Uterus (tissue), 4 donors: ENCODE measurements around the gene CYB5B. TPM values are rescaled to one million over a fixed set of nuclear protein-coding genes. Genes with fewer than 3 reads are reported as not detected.

Source experiments
- DNase-seq, 2 donors: peaks; one replicate each; pipeline ENCODE4 v3.0.0-alpha.2; 2019 to 2020
- H3K27ac ChIP-seq, 2 donors: fragments of 200-600 bp; sonication (generic); 1 replicate in 1 of 2; 2 replicates in 1 of 2; pipeline ENCODE4 v1.5.1; 2016 to 2018
- H3K27me3 ChIP-seq, 2 donors: fragments of 200-600 bp; sonication (generic); one replicate each; pipeline ENCODE4 v1.5.1; 2018 to 2019; ENCODE audit warnings: control low read depth in 1 of 2
- H3K36me3 ChIP-seq, 2 donors: fragments of 200-600 bp; sonication (generic); one replicate each; pipeline ENCODE4 v1.5.1; 2019; ENCODE audit warnings: control low read depth in 1 of 2
- H3K4me1 ChIP-seq, 2 donors: fragments of 200-600 bp; sonication (generic); one replicate each; pipeline ENCODE4 v1.5.1; 2018 to 2019; ENCODE audit warnings: control low read depth in 1 of 2
- H3K4me3 ChIP-seq, 2 donors: fragments of 200-600 bp; sonication (generic); 1 replicate in 1 of 2; 2 replicates in 1 of 2; pipeline ENCODE4 v1.5.1; 2018 to 2019; ENCODE audit warnings: mild to moderate bottlenecking in 1 of 2
- H3K9me3 ChIP-seq, 2 donors: fragments of 200-600 bp; sonication (generic); one replicate each; pipeline ENCODE4 v1.5.1; 2019; ENCODE audit warnings: control low read depth in 1 of 2
- POLR2A ChIP-seq, 2 donors: fragments of 450-650 bp; IDR thresholded peaks; one replicate each; pipeline ENCODE4 v1.6.1; 2016; ENCODE audit warnings: antibody characterized with exemption in 2 of 2, mild to moderate bottlenecking in 1 of 2, moderate library complexity in 1 of 2
- intact Hi-C: fragments of 100-400 bp; cut with DNase I; formaldehyde crosslinking; loops from one replicate; pipeline ENCODE4 v1.15.1; 2023; ENCODE audit warnings: low total_unique reads
- total RNA-seq, 4 donors: library from RNA; depleted of rRNA in 3 of 4; stranded (reverse); fragments of >200 nt in 3 of 4; gene quantifications; one replicate each; pipeline versions ENCODE4 v1.1.0 to v1.2.4, GENCODE V29; 2014 to 2023
- TF ChIP-seq, protein P1 (sequence below), 4 experiments: fragments of 200-600 bp in 2 of 4; fragments of 450-650 bp in 2 of 4; sonication (generic) in 2 of 4; IDR thresholded peaks; one replicate each; pipeline ENCODE4 v1.5.1; 2016 to 2019; ENCODE audit warnings: antibody characterized with exemption in 4 of 4, mild to moderate bottlenecking in 2 of 4, moderate library complexity in 1 of 4
- donor health status: DM: yes; HTN: yes; CAD: no.

Gene CYB5B
- total RNA-seq, 4 donors from 2014 or later: 24.1 to 70.3 (median 57.6) TPM

DNA sequence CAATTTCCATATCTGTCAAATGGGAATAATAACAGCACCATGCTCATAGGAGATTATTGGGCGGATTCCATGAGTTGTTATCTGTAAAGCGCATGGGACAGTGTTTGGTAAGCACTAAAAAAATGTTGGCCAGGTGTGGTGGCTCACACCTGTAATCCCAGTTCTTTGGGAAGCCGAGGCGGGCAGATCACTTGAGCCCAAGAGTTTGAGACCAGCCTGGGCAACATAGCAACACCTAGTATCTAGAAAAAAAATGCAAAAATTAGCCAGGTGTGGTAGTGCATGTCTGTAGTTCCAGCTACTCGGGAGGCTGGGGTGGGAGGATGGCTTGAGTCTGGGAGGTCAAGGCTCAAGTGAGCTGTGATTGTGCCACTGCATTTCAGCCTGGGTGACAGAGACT, 74.5 kb downstream of the CYB5B start:
- H3K36me3 ChIP-seq: no peaks in the 10 kb centered on the region
- H3K27ac ChIP-seq: no peak overlapping the region
- no peaks in the 10 kb centered on the region for H3K9me3 ChIP-seq
- no peaks in the 10 kb centered on the region for H3K4me1 ChIP-seq
- H3K27me3 ChIP-seq: no peaks in the 10 kb centered on the region
- intact Hi-C loops: no loop called here
- TF ChIP-seq, protein P1, sequence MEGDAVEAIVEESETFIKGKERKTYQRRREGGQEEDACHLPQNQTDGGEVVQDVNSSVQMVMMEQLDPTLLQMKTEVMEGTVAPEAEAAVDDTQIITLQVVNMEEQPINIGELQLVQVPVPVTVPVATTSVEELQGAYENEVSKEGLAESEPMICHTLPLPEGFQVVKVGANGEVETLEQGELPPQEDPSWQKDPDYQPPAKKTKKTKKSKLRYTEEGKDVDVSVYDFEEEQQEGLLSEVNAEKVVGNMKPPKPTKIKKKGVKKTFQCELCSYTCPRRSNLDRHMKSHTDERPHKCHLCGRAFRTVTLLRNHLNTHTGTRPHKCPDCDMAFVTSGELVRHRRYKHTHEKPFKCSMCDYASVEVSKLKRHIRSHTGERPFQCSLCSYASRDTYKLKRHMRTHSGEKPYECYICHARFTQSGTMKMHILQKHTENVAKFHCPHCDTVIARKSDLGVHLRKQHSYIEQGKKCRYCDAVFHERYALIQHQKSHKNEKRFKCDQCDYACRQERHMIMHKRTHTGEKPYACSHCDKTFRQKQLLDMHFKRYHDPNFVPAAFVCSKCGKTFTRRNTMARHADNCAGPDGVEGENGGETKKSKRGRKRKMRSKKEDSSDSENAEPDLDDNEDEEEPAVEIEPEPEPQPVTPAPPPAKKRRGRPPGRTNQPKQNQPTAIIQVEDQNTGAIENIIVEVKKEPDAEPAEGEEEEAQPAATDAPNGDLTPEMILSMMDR (IDR thresholded peaks at IDR 0.05): no peak
- TF ChIP-seq POLR2A (IDR thresholded peaks at IDR 0.05): no peak
- no peak for DNase-seq
- H3K4me3 ChIP-seq: no peak overlapping the region

DNA sequence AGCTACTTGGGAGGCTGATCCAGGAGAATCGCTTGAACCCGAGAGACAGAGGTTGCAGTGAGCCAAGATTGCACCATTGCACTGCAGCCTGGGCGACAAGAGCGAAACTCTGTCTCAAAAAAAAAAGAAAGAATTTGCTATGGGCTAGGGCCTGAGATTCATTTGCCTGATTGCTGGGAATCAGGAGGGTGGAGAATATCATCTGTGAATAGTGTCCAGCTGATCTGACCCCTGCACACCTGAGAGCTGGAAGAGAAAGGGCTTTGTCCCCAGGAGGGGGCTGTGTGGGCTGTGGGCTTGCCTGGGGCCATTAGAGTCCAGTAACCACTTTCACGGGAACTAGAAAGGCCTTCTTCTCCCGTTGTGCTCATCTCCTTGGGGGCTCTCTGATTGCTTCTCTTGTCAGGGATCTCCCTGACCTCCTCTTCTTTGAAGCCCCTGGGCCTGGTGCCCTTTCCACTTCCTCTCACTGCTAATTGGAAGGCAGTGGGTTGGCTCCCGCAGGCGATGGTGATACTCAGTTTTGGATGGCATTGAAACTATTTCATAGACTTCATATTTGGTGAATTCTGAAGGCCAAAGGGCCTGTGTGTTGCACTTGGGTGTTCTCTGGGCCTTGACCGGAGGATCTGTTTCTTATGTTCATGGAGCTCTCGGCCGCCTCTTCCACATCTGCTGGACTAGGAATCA, 75.3 kb downstream of the CYB5B start:
- TF ChIP-seq, protein P1 (IDR thresholded peaks at IDR 0.05): no peak
- TF ChIP-seq POLR2A (IDR thresholded peaks at IDR 0.05): no peak
- Histone ChIP-seq H3K9me3 (no peaks in the 10 kb centered on the region), H3K27ac (no peak overlapping the region), H3K36me3 (no peaks in the 10 kb centered on the region), H3K4me3 (no peak overlapping the region), H3K4me1 (no peaks in the 10 kb centered on the region), H3K27me3 (no peaks in the 10 kb centered on the region)
- intact Hi-C loops: no loop called here
- no peak for DNase-seq

DNA sequence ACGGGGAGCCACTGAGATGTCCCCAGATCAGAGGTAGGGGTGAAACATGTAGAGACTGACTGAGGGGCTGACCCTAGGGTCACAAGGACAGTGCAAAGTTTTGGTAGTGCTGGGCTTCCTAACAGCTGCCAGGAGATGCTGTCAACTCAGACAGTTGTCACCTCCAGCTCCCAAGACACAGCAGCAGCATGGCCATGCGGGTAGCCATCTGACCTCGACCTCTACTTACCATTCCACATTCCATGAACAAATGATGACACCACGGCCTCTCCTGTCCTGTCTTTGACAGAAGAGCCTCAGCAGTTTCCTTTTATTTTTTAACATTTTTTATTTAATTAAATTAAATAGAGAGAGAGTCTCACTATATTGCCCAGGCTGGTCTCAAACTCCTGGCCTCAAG, 76.1 kb downstream of the CYB5B start:
- no peak for DNase-seq
- Histone ChIP-seq H3K4me1 (no peaks in the 10 kb centered on the region), H3K27ac (no peak overlapping the region), H3K36me3 (no peaks in the 10 kb centered on the region), H3K27me3 (no peaks in the 10 kb centered on the region), H3K4me3 (no peak overlapping the region), H3K9me3 (no peaks in the 10 kb centered on the region)
- TF ChIP-seq, protein P1 (IDR thresholded peaks at IDR 0.05): no peak
- TF ChIP-seq POLR2A (IDR thresholded peaks at IDR 0.05): no peak
- intact Hi-C loops: no loop called here

DNA sequence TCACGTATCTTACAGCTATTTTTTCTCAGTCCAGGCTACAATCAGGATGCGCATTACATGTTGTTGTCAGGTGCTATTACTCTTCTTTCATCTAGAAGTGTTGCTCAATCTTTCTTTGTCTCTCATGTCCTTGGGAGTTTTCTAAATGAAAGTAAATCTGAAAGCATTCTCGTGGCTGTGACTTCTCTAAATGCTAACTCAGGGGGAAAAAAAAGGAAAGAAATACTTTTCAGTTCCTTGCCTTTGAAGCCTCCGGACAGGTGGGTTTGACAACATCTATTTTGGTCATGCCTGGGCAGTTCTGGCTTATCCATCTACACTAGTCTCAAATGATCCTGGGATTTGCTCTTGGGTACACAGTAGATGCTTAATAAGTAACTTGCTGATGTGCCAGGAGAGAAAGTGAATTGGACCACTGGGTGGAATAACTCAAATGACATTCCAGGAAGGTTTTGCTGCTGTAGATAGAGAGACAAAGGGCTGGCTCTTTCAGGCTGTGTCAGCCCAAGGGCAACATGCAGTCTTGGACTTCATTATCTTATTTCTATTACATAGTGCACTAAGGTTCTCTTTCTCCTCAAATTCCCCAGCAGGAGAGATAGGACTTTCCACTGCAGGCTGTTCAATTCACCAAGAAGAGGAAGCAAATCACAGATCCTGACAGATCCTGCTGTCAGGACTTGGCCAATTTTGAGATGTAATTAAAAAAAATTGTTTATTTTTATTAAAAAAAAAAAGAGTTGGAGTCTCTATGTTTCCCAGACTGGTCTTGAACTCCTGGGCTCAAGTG, 77.7 kb downstream of the CYB5B start:
- Histone ChIP-seq H3K9me3 (no peaks in the 10 kb centered on the region), H3K4me3 (no peak overlapping the region), H3K36me3 (no peaks in the 10 kb centered on the region), H3K27ac (no peak overlapping the region), H3K4me1 (no peaks in the 10 kb centered on the region), H3K27me3 (no peaks in the 10 kb centered on the region)
- TF ChIP-seq POLR2A (IDR thresholded peaks at IDR 0.05): no peak
- TF ChIP-seq, protein P1 (IDR thresholded peaks at IDR 0.05): no peak
- intact Hi-C loops: no loop called here
- no peak for DNase-seq

DNA sequence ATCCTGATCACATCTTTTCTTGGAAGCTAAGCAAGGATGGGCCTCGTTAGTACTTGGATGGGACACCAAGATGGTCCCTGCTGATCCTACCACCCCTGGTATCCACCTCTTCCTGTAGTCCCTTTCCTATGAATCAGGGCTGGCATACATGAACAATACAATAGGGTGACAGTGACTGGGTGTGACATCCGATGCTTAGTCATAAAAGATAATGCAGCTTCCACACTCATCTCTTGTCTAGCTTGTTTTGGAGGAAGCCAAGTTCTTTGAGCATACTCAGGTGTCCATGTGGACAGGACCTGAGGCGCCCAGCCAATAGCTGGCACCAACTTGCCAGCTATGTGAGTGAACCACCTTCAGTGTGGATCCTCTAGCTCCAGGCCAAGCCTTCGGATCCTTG, 78.8 kb downstream of the CYB5B start:
- intact Hi-C loops: no loop called here
- no peaks in the 10 kb centered on the region for H3K9me3 ChIP-seq
- no peak overlapping the region for H3K4me3 ChIP-seq
- DNase-seq: no peak
- no peak overlapping the region for H3K27ac ChIP-seq
- TF ChIP-seq POLR2A (IDR thresholded peaks at IDR 0.05): no peak
- TF ChIP-seq, protein P1 (IDR thresholded peaks at IDR 0.05): no peak
- no peaks in the 10 kb centered on the region for H3K36me3 ChIP-seq
- no peaks in the 10 kb centered on the region for H3K27me3 ChIP-seq
- no peaks in the 10 kb centered on the region for H3K4me1 ChIP-seq
